Keratinocyte (primary cell): ENCODE measurements around the gene IHH. TPM values are rescaled to one million over a fixed set of nuclear protein-coding genes. Genes with fewer than 3 reads are reported as not detected.

ENCODE experiments used
- DNase-seq: peaks from one replicate; pipeline ENCODE4 v3.0.0-alpha.2; 2011; ENCODE audit warnings: low read depth, missing footprints, low spot score
- FAIRE-seq: peaks from 2 replicates; lab custom pipeline; 2011; peaks lifted over from hg19 to GRCh38; lab: Jason Lieb, UNC
- H2AFZ ChIP-seq: 2 replicates; pipeline ENCODE4 v1.6.0; 2012; ENCODE audit warnings: low read length, control low read depth, inconsistent platforms; ENCODE audit not compliant: control insufficient read depth
- H3K27ac ChIP-seq: 2 replicates; pipeline ENCODE4 v1.5.1; 2011; ENCODE audit warnings: low read length; ENCODE audit not compliant: control insufficient read depth, insufficient read depth
- H3K27me3 ChIP-seq: 3 replicates; pipeline ENCODE4 v1.6.0; 2011; ENCODE audit warnings: low read length; ENCODE audit not compliant: control insufficient read depth, insufficient read depth; ENCODE audit errors: extremely low read depth
- H3K36me3 ChIP-seq, 2 experiments: 2 replicates in 1 of 2; 3 replicates in 1 of 2; pipeline ENCODE4 v1.5.1; 2011; ENCODE audit warnings: low read length in 2 of 2, mild to moderate bottlenecking in 1 of 2; ENCODE audit not compliant: control insufficient read depth in 2 of 2, insufficient read depth in 2 of 2; ENCODE audit errors: extremely low read depth in 1 of 2
- H3K4me1 ChIP-seq: 3 replicates; pipeline ENCODE4 v1.5.1; 2011; ENCODE audit warnings: low read length; ENCODE audit not compliant: control insufficient read depth, insufficient read depth; ENCODE audit errors: extremely low read depth
- H3K4me2 ChIP-seq: 3 replicates; pipeline ENCODE4 v1.6.0; 2011; ENCODE audit warnings: low read depth, low read length; ENCODE audit not compliant: control insufficient read depth, insufficient read depth; ENCODE audit errors: extremely low read depth
- H3K4me3 ChIP-seq, 3 experiments: fragments of 200-600 bp in 1 of 3; sonication (generic) in 1 of 3; 2 replicates in 2 of 3; 3 replicates in 1 of 3; pipeline ENCODE4 v1.5.1; 2011 to 2016; ENCODE audit warnings: low read length in 3 of 3, mild to moderate bottlenecking in 3 of 3, control low read depth in 2 of 3, inconsistent platforms in 1 of 3, low read depth in 1 of 3, mixed read lengths in 1 of 3, mixed run types in 1 of 3, moderate library complexity in 1 of 3; ENCODE audit not compliant: control insufficient read depth in 2 of 3, insufficient read depth in 2 of 3; ENCODE audit errors: extremely low read depth in 1 of 3
- H3K79me2 ChIP-seq: 2 replicates; pipeline ENCODE4 v1.6.0; 2012; ENCODE audit warnings: low read length; ENCODE audit not compliant: control insufficient read depth, insufficient read depth
- H3K9ac ChIP-seq: 3 replicates; pipeline ENCODE4 v1.6.0; 2011; ENCODE audit warnings: low read length; ENCODE audit not compliant: control insufficient read depth, insufficient read depth; ENCODE audit errors: extremely low read depth
- H3K9me1 ChIP-seq: 3 replicates; pipeline ENCODE4 v1.6.0; 2011; ENCODE audit warnings: low read length; ENCODE audit not compliant: control insufficient read depth, insufficient read depth; ENCODE audit errors: extremely low read depth
- H3K9me3 ChIP-seq: 2 replicates; pipeline ENCODE4 v1.5.1; 2012; ENCODE audit warnings: low read depth, low read length; ENCODE audit not compliant: control insufficient read depth
- H4K20me1 ChIP-seq: 3 replicates; pipeline ENCODE4 v1.6.0; 2011; ENCODE audit warnings: low read length; ENCODE audit not compliant: control insufficient read depth, insufficient read depth; ENCODE audit errors: extremely low read depth
- EZH2 ChIP-seq: IDR thresholded peaks from one replicate; pipeline ENCODE4 v1.6.1; 2012; ENCODE audit warnings: inconsistent platforms, mild to moderate bottlenecking, low read length, moderate library complexity
- dilution Hi-C: fragments of 300-500 bp; cut with MboI; formaldehyde crosslinking; loops from one replicate; pipeline ENCODE4 v1.7.0; 2020; ENCODE audit warnings: low sequenced_read_pairs; ENCODE audit not compliant: extremely low pct_ligation_motif_present
- polyA plus RNA-seq, 5 experiments: library from polyadenylated mRNA; depleted of rRNA in 3 of 5; stranded (reverse) in 3 of 5; stranded (forward) in 1 of 5; unstranded in 1 of 5; fragments of >200 nt; gene quantifications; 1 replicate in 1 of 5; 2 replicates in 3 of 5; 3 replicates in 1 of 5; pipeline versions ENCODE4 v1.2.1 to v1.2.3, GENCODE V29; 2011 to 2012; ENCODE audit warnings: missing spikeins in 2 of 5, low read depth in 1 of 5, low replicate concordance in 1 of 5
- TF ChIP-seq, protein P1 (sequence below), 3 experiments: IDR thresholded peaks in 1 of 3; conservative IDR thresholded peaks in 1 of 3; optimal IDR thresholded peaks in 1 of 3; 2 replicates in 2 of 3; 3 replicates in 1 of 3; pipeline versions ENCODE3 to v1.5.1; 2011; ENCODE audit warnings: low read length in 3 of 3, mild to moderate bottlenecking in 3 of 3, moderate library complexity in 2 of 3, control low read depth in 1 of 3, inconsistent platforms in 1 of 3; ENCODE audit not compliant: insufficient read depth in 2 of 3; ENCODE audit errors: extremely low read depth in 1 of 3

IHH gene
- polyA plus RNA-seq, 1 donor (not counting 4 experiments of a cell fraction or from before 2014, with no cell fraction given), result not detected

- Histone ChIP-seq H3K27me3 (no peaks in the 10 kb centered on the region), H3K36me3 (peaks cover 0 to 2% of the 10 kb centered on the region in 2 experiments), H3K27ac (no peak overlapping the region), H4K20me1 (no peaks in the 10 kb centered on the region), H3K9ac (no peak overlapping the region), H3K4me1 (no peaks in the 10 kb centered on the region), H3K4me2 (no peak overlapping the region), H3K9me3 (no peaks in the 10 kb centered on the region), H3K79me2 (no peaks in the 10 kb centered on the region), H2AFZ (no peak overlapping the region), H3K4me3 (no peak overlapping the region), H3K9me1 (no peaks in the 10 kb centered on the region)
- DNase-seq, result no peak
- TF ChIP-seq EZH2, result no peak
- TF ChIP-seq, protein P1, sequence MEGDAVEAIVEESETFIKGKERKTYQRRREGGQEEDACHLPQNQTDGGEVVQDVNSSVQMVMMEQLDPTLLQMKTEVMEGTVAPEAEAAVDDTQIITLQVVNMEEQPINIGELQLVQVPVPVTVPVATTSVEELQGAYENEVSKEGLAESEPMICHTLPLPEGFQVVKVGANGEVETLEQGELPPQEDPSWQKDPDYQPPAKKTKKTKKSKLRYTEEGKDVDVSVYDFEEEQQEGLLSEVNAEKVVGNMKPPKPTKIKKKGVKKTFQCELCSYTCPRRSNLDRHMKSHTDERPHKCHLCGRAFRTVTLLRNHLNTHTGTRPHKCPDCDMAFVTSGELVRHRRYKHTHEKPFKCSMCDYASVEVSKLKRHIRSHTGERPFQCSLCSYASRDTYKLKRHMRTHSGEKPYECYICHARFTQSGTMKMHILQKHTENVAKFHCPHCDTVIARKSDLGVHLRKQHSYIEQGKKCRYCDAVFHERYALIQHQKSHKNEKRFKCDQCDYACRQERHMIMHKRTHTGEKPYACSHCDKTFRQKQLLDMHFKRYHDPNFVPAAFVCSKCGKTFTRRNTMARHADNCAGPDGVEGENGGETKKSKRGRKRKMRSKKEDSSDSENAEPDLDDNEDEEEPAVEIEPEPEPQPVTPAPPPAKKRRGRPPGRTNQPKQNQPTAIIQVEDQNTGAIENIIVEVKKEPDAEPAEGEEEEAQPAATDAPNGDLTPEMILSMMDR (optimal IDR thresholded peaks at IDR 0.05 in 1 of 3, IDR thresholded peaks at IDR 0.05 in 1 of 3, conservative IDR thresholded peaks at IDR 0.05 in 1 of 3; ENCODE audit: extremely low read depth in 1 of 3, insufficient read depth in 2 of 3, low read length in 3 of 3), result no peak
- no peak for FAIRE-seq
- dilution Hi-C loops, result no loop called here
These were observed 29.9 kb upstream of the IHH start for GRCh38 chr2:219090436-219091299.

- Histone ChIP-seq H3K27ac (no peak overlapping the region), H3K4me1 (no peaks in the 10 kb centered on the region), H3K9me3 (no peaks in the 10 kb centered on the region), H3K4me2 (no peak overlapping the region), H3K27me3 (no peaks in the 10 kb centered on the region), H3K4me3 (no peak overlapping the region), H2AFZ (no peak overlapping the region), H3K36me3 (no peaks in the 10 kb centered on the region), H3K9ac (no peak overlapping the region), H3K79me2 (no peaks in the 10 kb centered on the region), H3K9me1 (no peaks in the 10 kb centered on the region), H4K20me1 (no peaks in the 10 kb centered on the region)
- DNase-seq (no peak), FAIRE-seq (no peak)
- dilution Hi-C loops, result no loop called here
- TF ChIP-seq, protein P1 (optimal IDR thresholded peaks at IDR 0.05 in 1 of 3, IDR thresholded peaks at IDR 0.05 in 1 of 3, conservative IDR thresholded peaks at IDR 0.05 in 1 of 3; ENCODE audit: extremely low read depth in 1 of 3, insufficient read depth in 2 of 3, low read length in 3 of 3), result no peak
- no peak for TF ChIP-seq EZH2
These were observed 28.6 kb upstream of the IHH start for GRCh38 chr2:219089330-219089729.
